Measurements from ENCODE around the gene FYN.

DNA sequence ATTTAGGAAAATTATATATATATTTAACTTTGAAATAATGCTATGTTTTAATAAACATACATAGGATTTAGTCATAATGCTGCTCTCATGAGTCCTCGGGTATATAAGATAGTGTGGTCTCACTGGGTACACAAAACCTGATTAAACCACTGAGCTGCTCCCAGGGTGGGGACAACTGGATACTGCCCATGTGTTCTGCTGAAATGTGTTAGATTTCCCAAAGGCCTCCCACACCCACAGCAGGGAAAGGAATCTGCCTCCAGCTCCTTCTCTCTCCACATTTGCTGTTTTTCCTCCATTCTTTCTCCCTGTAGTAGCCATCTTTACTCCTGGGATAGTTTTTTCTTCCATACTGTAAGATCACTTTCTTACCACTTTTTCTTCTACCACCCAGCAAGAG lies 198.4 kb downstream of the FYN start:
- TF ChIP-seq, protein P1, sequence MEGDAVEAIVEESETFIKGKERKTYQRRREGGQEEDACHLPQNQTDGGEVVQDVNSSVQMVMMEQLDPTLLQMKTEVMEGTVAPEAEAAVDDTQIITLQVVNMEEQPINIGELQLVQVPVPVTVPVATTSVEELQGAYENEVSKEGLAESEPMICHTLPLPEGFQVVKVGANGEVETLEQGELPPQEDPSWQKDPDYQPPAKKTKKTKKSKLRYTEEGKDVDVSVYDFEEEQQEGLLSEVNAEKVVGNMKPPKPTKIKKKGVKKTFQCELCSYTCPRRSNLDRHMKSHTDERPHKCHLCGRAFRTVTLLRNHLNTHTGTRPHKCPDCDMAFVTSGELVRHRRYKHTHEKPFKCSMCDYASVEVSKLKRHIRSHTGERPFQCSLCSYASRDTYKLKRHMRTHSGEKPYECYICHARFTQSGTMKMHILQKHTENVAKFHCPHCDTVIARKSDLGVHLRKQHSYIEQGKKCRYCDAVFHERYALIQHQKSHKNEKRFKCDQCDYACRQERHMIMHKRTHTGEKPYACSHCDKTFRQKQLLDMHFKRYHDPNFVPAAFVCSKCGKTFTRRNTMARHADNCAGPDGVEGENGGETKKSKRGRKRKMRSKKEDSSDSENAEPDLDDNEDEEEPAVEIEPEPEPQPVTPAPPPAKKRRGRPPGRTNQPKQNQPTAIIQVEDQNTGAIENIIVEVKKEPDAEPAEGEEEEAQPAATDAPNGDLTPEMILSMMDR (IDR thresholded peaks at IDR 0.05; ENCODE audit: low read depth, low read length, poor library complexity, severe bottlenecking) = no peak
- TF ChIP-seq EZH2phosphoT487 (IDR thresholded peaks at IDR 0.05; ENCODE audit: borderline replicate concordance, low read length) = no peak

All from DOHH2 (cell line).